Neural progenitor cell (in vitro differentiated cells): ENCODE data around the gene TPSAB1.

Experiments
- EZH2phosphoT487 ChIP-seq: fragments of 200-600 bp; sonication (generic); IDR thresholded peaks from 2 replicates; pipeline ENCODE4 v1.6.1; 2017; ENCODE audit warnings: antibody characterized with exemption
- TF ChIP-seq, protein P1 (sequence below): fragments of 200-600 bp; sonication (generic); IDR thresholded peaks from 2 replicates; pipeline ENCODE4 v1.5.1; 2017; ENCODE audit warnings: antibody characterized with exemption, mild to moderate bottlenecking

DNA sequence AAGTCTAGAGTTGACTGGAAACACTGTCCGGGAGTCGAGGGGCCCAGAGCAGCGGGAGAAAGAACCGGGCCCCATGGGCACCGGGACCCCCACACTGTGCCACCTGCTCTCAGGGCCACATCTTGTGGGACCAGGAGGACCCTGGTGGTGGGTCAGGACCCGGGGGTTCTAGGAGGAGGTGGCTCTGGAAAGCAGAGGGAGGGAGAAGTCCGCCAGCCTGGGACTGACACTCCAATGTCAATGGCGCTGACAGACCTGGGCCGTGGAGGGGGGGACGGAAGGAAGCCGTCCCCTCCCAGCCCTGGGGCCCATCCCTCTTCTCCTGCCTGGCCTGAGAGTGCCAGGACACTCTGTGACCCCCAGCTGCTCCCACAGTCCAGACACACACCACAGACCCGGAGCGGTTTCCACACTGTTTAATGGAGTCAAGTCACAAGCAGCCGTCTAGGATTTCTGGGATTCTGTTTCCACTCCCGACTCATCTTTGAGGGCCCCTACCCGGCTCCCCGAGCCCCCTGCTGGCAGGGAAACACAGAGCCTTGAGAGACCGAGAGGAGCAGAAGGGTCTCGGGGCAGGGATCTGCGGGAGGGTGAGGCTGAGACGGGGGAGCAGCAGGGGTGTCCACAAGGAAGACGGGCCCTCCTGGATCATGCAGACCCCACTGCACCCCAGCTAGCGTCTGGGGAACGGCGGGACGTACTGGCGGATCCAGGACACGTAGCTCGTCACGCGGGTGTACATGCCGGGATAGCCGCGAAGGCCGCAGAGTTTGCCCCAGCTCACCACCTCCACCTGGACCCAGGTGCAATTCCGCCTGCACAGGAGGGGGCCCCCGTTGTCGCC, 45.4 kb downstream of the TPSAB1 start:
- TF ChIP-seq, protein P1, sequence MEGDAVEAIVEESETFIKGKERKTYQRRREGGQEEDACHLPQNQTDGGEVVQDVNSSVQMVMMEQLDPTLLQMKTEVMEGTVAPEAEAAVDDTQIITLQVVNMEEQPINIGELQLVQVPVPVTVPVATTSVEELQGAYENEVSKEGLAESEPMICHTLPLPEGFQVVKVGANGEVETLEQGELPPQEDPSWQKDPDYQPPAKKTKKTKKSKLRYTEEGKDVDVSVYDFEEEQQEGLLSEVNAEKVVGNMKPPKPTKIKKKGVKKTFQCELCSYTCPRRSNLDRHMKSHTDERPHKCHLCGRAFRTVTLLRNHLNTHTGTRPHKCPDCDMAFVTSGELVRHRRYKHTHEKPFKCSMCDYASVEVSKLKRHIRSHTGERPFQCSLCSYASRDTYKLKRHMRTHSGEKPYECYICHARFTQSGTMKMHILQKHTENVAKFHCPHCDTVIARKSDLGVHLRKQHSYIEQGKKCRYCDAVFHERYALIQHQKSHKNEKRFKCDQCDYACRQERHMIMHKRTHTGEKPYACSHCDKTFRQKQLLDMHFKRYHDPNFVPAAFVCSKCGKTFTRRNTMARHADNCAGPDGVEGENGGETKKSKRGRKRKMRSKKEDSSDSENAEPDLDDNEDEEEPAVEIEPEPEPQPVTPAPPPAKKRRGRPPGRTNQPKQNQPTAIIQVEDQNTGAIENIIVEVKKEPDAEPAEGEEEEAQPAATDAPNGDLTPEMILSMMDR, result peak; percentile 18
- TF ChIP-seq EZH2phosphoT487, result no peak
